Measurements from ENCODE around the gene CDKN1A.
"Not testable (repeated sequence)": the region's sequence is repeated elsewhere in the genome, so short reads cannot be mapped to it uniquely, and the experiment has no call there.

Gene CDKN1A

DNA sequence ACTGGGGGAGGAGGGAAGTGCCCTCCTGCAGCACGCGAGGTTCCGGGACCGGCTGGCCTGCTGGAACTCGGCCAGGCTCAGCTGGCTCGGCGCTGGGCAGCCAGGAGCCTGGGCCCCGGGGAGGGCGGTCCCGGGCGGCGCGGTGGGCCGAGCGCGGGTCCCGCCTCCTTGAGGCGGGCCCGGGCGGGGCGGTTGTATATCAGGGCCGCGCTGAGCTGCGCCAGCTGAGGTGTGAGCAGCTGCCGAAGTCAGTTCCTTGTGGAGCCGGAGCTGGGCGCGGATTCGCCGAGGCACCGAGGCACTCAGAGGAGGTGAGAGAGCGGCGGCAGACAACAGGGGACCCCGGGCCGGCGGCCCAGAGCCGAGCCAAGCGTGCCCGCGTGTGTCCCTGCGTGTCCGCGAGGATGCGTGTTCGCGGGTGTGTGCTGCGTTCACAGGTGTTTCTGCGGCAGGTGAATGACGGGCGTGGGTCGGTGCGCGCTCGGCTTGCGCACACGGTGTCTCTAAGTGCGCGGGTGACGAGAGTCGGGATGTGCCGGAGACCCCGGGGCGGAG, at the start of gene CDKN1A:
CDKN1A (plus strand) TSS at position 227 of the 555 bp plus-strand sequence. CDS start 5,388 bp downstream, outside the sequence.
- DNase-seq (ENCODE audit: low read depth) = peak; percentile 57

- no peak for DNase-seq (ENCODE audit: low read depth)
Observed at GRCh38 chr6:36629784-36630183, 48.7 kb upstream of the CDKN1A start.

GRCh38 chr6:36631326-36632011, 47.0 kb upstream of the CDKN1A start:
- DNase-seq (ENCODE audit: low read depth) = no peak

DNA sequence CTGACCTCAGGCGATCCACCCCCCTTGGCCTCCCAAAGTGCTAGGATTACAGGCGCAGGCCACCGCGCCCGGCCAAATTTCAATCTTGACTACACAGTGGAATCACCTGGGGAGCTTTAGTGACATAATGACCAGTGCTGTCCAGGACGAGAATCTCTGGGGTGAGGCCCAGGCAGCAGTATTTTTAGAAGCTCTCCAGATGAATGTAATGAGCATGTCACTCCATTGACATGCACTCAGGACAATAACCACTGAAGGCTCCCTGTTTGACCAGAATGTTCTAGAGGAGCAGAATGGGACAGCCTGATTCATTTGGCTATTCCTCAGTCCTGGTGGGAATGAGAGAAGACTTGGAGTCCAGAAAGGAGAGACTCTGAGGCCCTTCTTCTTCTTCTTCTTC, 45.1 kb upstream of the CDKN1A start:
- DNase-seq (ENCODE audit: low read depth) = no peak

DNA sequence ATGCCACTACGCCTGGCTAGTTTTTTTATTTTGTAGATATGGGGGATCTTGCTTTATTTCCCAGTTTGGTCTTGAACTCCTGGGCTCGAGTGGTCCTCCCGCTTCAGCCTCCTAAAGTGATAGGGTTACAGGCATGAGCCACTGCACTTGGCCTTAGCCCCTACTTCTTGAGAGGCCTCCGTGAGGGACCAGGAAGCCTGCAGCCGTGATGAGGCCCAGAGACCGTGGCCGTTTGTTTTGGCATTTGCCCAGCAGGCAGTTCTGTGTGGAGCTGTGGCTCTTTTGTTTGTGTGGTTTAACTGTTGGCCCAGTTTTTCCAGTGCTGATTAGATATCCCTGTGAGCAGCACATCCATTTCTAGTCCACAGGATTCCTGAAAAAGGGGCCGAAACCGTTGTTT, 44.6 kb upstream of the CDKN1A start:
- no peak for DNase-seq (ENCODE audit: low read depth)

DNA sequence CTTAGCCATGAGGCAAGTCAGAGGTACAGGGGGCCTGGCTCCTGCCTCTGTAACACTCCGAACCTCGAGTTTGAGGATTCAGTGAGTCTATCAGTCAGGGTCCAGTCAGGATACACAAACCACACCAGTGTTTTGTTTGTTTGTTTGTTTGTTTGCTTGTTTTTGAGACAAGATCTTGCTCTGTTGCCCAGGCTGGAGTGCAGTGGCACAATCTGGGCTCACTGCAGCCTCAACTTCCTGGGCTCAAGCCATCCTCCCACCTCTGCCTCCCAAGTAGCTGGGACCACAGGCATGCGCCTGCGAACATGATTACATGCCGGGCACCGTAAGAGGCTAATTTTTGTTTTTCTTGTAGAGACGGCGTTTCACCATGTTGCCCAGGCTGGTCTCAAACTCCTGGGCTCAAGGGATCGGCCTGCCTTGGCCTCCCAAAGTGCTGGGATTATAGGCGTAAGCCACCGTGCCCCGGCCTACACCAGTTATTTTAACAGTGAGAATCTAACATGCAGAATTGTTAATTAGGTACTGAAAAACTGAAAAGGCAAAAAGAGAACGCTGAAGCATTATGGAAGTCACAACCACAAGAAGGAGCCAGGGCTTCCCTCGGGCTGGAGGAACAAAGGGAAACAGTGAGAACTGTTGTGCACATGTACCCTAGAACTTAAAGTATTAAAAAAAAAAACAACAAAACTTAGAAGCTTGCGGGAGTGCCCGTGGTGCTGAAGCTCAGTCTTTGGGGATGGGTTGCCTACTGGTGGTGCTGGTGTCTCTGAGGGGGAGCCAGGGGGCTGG, 44.0 kb upstream of the CDKN1A start:
- no peak for DNase-seq (ENCODE audit: low read depth)

DNA sequence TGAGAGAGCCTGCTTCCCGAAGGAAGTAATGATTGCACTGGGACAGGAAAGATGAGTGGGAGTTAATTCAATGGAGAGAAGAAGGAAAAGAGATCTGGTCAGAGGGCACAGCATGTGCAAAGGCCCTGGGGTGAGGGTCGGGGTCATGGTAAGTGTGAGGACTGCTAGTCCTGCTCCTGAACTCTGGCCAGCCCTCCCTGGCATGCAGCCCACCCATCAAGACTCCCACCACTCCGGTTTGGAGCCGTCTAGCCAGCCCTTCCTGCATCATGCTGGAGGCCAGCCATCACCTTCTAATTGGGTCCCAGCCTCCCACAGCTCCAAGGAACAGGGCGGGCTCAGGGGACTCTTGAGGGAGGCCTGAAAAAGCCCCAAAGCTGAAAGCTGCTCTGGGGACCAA, 42.2 kb upstream of the CDKN1A start:
- DNase-seq (ENCODE audit: low read depth) = no peak

- DNase-seq (ENCODE audit: low read depth) = no peak
Observed at GRCh38 chr6:36636687-36637418, 41.7 kb upstream of the CDKN1A start.

DNA sequence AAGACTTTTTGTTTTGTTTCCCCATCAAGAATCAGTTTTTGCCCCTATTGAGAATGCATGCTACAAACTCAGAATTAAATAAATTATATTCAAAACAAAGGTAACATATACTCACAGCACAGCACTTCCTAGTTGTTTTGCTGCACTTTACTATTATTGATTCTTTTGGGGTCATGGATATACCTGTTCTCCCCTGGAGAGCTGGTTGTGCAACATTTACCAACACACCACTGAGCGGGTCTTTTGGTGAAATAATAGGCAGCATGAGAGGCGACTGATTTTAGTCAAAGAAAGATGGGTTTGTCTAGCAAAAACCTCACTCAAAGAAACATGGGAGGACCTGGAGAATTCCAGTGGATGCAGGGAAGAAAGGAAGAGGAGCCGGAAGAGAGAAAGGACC, 39.9 kb upstream of the CDKN1A start:
- no peak for DNase-seq (ENCODE audit: low read depth)

GRCh38 chr6:36639171-36639808, 39.2 kb upstream of the CDKN1A start:
- no peak for DNase-seq (ENCODE audit: low read depth)

GRCh38 chr6:36641543-36641942, 37.0 kb upstream of the CDKN1A start:
- no peak for DNase-seq (ENCODE audit: low read depth)

- DNase-seq (ENCODE audit: low read depth) = no peak
Observed at GRCh38 chr6:36642913-36643817, 35.3 kb upstream of the CDKN1A start.

DNA sequence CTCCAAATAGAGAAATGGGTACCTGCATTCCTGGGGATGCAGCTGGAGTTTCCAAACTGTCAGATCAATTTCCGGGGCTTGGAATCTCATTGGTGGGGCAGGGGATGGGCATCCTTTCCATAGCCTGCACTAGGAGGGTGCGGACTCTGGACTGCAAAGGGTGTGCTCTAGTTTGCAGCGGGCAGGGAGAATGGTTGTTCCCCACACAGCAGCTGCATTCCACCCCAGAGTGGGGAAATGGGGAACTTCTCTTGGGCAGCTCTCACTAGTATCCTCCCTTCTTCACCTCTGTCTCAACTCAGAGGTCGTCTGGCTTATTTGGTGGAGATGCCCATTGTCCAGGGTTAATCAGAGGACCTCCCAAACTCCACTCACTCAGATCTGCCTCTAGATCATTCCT, 34.5 kb upstream of the CDKN1A start:
- no peak for DNase-seq (ENCODE audit: low read depth)

DNA sequence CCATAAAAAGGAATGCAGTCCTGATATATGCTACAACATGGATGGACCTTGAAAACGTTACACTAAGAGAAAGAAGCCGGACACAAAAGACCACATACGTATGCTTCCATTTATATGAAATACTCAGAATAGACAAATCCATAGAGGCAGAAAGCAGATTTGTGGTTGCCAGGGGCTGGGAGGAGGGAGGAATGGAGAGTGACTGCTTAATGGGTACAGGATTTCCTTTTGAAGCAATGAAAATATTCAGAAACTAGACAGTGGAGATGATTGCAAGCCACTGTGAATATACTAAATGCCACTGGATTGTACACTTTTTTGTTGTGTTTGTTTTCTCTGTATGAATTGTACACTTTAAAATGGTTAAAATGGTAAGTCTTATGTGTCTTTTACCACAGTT, 29.4 kb upstream of the CDKN1A start:
- no peak for DNase-seq (ENCODE audit: low read depth)

GRCh38 chr6:36649701-36650484, 28.6 kb upstream of the CDKN1A start:
- DNase-seq (ENCODE audit: low read depth) = no peak

GRCh38 chr6:36650848-36651478, 27.6 kb upstream of the CDKN1A start:
- DNase-seq (ENCODE audit: low read depth) = no peak

DNA sequence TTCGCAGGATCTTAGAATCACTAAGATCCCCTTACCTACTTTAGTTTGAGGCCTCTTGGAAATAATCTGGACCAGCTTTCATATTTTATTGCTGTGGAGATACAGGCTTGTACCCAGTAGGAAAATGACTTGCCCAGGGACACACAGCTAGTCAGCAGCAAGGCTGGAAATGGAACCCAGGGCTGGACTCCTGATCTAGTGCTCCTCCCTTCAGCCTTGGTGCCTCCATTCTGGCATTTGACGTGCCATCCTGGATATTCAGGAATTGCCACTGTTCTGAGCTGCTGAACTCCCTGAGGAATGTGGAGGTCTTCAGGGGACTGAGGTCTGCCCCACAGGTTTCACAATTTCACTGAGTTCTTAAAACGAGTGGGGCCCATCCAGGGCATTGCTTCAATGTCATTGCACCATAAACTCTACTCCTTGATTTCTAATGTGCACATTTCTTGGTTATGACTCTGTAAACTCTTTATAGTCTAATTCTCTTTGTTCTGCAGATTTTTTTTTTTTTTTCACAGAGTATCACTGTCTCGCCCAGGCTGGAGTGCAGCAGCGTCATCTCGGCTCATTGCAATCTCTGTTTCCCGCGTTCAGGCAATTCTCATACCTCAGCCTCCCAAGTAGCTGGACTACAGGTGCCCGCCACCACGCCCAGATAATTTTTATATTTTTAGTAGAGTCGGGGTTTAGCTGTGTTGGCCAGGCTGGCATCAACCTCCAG, 26.7 kb upstream of the CDKN1A start:
- no peak for DNase-seq (ENCODE audit: low read depth)

DNA sequence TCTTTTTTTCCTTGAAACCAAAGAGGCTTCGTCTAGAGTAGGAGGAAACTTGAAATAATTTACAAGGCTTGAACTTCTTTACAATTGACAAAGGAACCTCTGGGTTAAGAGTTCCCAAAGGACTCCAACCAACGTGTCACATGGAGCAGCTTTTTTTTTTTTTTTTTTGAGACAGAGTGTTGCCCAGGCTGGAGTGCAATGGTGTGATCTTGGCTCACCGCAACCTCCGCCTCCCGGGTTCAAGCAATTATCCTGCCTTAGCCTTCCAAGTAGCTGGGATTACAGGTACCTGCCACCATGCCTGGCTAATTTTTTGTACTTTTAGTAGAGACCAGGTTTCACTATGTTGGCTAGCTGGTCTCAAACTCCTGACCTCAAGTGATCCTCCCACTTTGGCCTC, 24.0 kb upstream of the CDKN1A start:
- DNase-seq (ENCODE audit: low read depth) = not testable (repeated sequence)

DNA sequence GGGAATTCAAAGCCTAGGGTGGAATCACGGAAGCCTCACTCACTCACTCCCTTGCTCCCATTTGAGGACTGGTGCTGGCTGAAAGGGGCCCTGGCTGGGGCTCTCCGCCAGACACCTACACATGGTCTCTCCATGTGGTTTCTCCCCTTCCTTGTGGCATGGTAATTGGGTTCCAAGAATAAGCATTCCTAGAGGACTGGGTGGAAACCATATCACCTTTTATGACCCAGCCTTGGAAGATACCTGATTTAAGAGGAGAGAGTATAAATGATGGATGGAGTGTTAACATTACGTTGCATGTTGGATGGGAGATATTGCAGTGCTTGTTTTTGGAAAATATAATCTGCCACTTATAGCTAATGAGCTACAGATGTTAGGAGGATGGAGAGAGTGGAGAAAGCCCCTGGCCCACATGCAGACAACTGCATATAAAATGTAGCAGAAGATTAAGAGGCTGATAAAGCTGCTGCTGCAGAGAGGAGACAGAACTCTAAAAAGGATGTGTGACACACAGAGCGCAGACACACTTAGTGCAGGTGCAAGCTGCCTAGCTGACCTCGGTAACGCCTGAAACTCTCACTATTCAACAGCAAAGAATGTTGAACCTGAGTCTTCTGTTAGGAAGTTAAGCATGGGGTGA, 23.3 kb upstream of the CDKN1A start:
- no peak for DNase-seq (ENCODE audit: low read depth)
